NB4 (cell line): Measurements from ENCODE around the gene BIVM.

ENCODE experiments used
- POLR2A ChIP-seq: IDR thresholded peaks from 2 replicates; pipeline ENCODE4 v1.6.1; 2011; ENCODE audit warnings: mild to moderate bottlenecking; ENCODE audit not compliant: insufficient read length; ENCODE audit errors: extremely low read depth
- TF ChIP-seq, protein P1 (sequence below): IDR thresholded peaks from one replicate; pipeline ENCODE4 v1.5.1; 2012; ENCODE audit warnings: low read depth, low read length
- TF ChIP-seq, protein P2 (sequence below): IDR thresholded peaks from 2 replicates; pipeline ENCODE4 v1.6.1; 2011; ENCODE audit warnings: low read depth, low read length

GRCh38 chr13:102768909-102769308 is 30.0 kb upstream of the BIVM start:
- TF ChIP-seq, protein P1, sequence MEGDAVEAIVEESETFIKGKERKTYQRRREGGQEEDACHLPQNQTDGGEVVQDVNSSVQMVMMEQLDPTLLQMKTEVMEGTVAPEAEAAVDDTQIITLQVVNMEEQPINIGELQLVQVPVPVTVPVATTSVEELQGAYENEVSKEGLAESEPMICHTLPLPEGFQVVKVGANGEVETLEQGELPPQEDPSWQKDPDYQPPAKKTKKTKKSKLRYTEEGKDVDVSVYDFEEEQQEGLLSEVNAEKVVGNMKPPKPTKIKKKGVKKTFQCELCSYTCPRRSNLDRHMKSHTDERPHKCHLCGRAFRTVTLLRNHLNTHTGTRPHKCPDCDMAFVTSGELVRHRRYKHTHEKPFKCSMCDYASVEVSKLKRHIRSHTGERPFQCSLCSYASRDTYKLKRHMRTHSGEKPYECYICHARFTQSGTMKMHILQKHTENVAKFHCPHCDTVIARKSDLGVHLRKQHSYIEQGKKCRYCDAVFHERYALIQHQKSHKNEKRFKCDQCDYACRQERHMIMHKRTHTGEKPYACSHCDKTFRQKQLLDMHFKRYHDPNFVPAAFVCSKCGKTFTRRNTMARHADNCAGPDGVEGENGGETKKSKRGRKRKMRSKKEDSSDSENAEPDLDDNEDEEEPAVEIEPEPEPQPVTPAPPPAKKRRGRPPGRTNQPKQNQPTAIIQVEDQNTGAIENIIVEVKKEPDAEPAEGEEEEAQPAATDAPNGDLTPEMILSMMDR, result no peak
- no peak for TF ChIP-seq POLR2A
- TF ChIP-seq, protein P2, sequence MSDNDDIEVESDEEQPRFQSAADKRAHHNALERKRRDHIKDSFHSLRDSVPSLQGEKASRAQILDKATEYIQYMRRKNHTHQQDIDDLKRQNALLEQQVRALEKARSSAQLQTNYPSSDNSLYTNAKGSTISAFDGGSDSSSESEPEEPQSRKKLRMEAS, result no peak
